ENCODE data around the gene VSIG10L2. TPM values are rescaled to one million over a fixed set of nuclear protein-coding genes. Genes with fewer than 3 reads are reported as not detected.

The VSIG10L2 gene
- total RNA-seq, 2 donors from 2014 or later, result not detected

DNA sequence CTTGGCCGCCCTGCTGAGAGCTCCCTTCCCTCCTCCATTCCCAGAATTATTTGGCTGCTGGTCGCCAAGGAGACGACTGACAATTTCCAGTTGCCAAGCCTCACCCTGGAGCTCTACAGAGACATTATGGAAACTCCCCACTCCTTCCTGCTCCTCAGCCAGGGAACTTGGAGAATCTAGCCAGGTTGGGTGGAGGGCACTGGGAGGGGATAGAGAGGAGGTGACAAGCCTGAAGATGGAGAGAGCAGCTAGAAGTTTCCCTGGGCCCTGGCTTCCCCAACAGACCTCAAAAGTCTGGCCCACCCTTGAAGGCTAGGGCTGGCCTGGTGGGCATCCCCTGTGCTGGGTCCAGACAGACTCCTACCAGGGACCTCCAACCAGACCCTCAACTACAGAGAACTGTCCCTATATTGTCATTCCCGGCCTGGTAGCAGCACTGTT lies 6.7 kb upstream of the VSIG10L2 start:
- H3K27me3 ChIP-seq, result no peaks in the 10 kb centered on the region
- no peak overlapping the region for H3K27ac ChIP-seq
- peak; percentile 57 for DNase-seq (ENCODE audit: low spot score)
- H3K9me3 ChIP-seq, result no peaks in the 10 kb centered on the region
- TF ChIP-seq, protein P1, sequence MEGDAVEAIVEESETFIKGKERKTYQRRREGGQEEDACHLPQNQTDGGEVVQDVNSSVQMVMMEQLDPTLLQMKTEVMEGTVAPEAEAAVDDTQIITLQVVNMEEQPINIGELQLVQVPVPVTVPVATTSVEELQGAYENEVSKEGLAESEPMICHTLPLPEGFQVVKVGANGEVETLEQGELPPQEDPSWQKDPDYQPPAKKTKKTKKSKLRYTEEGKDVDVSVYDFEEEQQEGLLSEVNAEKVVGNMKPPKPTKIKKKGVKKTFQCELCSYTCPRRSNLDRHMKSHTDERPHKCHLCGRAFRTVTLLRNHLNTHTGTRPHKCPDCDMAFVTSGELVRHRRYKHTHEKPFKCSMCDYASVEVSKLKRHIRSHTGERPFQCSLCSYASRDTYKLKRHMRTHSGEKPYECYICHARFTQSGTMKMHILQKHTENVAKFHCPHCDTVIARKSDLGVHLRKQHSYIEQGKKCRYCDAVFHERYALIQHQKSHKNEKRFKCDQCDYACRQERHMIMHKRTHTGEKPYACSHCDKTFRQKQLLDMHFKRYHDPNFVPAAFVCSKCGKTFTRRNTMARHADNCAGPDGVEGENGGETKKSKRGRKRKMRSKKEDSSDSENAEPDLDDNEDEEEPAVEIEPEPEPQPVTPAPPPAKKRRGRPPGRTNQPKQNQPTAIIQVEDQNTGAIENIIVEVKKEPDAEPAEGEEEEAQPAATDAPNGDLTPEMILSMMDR (IDR thresholded peaks at IDR 0.05), result no peak
- H3K36me3 ChIP-seq, result no peaks in the 10 kb centered on the region
- H3K4me3 ChIP-seq, result no peak overlapping the region
- peaks cover 0 to 13% of the 10 kb centered on the region in 2 donors for H3K4me1 ChIP-seq

DNA sequence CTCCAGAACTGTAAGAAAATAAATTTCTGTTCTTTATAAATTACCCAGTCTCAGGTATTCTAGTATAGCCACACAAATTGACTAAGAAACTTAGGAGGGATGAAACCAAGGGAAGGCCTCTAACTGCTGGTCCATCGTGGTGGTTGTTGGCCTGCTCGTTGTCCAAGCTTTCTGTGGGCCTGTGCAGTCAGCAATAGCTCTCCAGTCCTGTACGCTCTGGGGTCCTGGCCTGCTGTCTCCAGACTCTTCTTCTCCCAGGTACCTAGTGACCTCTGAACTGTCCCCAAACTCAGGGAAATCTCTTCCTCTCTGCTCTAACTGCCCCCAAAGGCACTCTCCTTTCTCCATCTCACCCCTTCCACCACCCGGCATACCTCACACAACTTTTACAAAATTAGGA lies 5.7 kb upstream of the VSIG10L2 start:
- peak; percentile 46 for DNase-seq (ENCODE audit: low spot score)
- H3K27ac ChIP-seq, result no peak overlapping the region
- no peak overlapping the region for H3K4me3 ChIP-seq
- no peaks in the 10 kb centered on the region for H3K27me3 ChIP-seq
- TF ChIP-seq, protein P1 (IDR thresholded peaks at IDR 0.05), result no peak
- peaks cover 0 to 13% of the 10 kb centered on the region in 2 donors for H3K4me1 ChIP-seq
- no peaks in the 10 kb centered on the region for H3K9me3 ChIP-seq
- no peaks in the 10 kb centered on the region for H3K36me3 ChIP-seq

DNA sequence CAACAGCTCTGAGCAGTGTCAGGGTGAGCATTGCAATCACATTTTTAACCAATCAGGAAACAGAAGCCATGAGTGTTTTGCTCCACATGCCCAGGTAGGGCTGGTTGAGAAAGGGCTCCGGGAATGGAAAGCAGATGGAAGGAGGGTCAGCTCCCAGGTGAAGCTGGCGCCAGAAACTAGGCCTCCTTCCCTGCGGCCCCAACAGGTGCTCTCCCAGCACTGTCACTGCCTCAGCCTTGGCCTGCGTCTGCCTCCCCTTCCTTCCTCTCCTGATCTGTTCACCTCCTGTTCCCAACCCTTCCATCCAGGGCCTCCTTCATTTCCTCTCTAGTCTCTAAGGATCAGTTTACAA lies 4.6 kb upstream of the VSIG10L2 start:
- H3K27ac ChIP-seq, result peak overlapping the region in 1 of 2 donors; percentile 5
- H3K4me3 ChIP-seq, result no peak overlapping the region
- TF ChIP-seq, protein P1 (IDR thresholded peaks at IDR 0.05), result no peak
- no peaks in the 10 kb centered on the region for H3K9me3 ChIP-seq
- H3K4me1 ChIP-seq, result peaks cover 0 to 13% of the 10 kb centered on the region in 2 donors
- DNase-seq (ENCODE audit: low spot score), result peak; percentile 18
- no peaks in the 10 kb centered on the region for H3K27me3 ChIP-seq
- no peaks in the 10 kb centered on the region for H3K36me3 ChIP-seq

DNA sequence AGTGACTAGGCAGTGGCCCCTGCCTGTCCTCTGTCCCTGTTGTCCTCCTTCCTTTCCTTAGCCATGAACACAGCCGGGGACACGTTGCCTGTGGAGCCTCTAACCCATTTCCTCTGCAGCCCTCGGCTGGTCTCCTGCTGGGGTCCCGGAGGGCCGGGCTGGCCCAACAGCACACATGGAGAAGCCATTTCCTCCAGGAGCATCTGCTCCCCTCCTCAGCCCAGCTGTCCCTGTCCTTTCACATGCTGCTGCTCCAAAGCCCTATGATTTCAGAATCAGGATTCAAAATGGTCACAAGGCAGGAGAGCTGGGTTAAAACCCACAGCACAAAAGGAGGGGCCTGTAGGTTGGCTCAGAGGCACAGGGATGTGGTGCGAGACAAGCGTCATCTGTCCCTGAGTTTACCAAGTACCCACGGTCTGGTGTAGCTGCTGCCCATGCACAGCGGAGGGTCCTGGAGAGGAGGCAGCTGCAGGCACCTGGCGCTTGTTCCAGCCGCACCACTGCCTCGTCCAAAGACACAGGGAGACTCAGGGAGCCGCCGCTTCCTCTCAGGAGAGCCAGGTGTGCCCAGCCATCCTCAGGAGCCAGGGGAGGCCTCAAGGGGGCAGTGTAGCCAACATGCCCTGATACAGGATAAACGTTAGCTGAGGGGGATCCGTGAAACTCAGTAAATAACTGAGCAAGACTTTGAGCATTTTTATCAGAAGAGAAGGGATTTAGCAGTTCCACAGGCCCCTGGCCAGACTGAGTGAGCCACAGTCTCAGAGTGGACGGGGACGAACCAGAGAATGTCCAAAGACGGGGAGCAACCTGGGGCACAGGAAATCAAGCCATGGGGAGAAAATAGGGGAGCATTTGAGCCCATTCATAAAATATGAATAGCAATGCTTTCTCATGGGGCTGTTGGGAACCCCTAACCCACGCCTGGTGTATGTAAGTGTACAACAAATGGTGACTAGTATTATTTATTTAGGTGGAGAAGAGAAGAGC lies 3.9 kb upstream of the VSIG10L2 start:
- DNase-seq (ENCODE audit: low spot score), result peak; percentile 68
- peak overlapping the region in 1 of 2 donors; percentile 5 for H3K27ac ChIP-seq

DNA sequence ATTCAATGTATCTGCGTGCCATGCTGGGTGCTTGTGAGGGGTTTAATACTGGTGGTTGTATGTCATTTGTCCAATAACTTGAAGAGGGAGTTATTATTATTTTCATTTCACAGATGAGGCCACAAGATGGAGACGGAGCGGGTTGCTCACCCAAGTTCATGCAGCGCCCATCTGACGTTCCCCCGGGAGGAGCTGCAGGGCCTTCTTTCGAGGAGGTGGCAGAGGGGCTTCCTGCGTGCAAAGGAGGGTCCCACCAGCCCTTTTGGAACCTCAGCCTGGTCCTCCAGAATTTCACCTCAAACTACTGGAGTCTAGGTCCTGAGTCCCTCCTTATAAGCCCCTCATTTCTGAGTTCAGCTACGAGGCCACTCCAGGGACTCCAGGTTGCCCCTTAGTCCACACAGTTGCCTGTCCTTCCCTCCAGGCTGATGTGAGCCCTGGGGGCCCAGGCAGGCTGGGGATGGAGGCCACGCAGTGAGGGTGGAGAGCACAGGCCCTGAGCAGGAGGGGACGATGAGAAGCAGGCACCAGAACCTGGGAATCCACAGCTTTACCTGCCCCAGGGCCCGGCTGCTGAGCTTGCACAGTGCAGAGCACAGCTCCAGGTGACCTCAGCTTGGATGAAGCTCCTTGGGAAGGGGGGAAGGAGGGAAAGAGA lies 2.9 kb upstream of the VSIG10L2 start:
- peak; percentile 44 for DNase-seq (ENCODE audit: low spot score)
- H3K9me3 ChIP-seq, result no peaks in the 10 kb centered on the region

More for the DNA sequence above, 3.9 kb upstream of the VSIG10L2 start:
- Histone ChIP-seq H3K4me3 (no peak overlapping the region), H3K9me3 (no peaks in the 10 kb centered on the region), H3K27me3 (no peaks in the 10 kb centered on the region), H3K36me3 (no peaks in the 10 kb centered on the region), H3K4me1 (peaks cover 0 to 13% of the 10 kb centered on the region in 2 donors)
- TF ChIP-seq, protein P1 (IDR thresholded peaks at IDR 0.05), result peak; percentile 45 to 75

More for the DNA sequence above, 2.9 kb upstream of the VSIG10L2 start:
- H3K4me3 ChIP-seq, result no peak overlapping the region
- TF ChIP-seq, protein P1 (IDR thresholded peaks at IDR 0.05), result no peak
- H3K27me3 ChIP-seq, result no peaks in the 10 kb centered on the region
- H3K4me1 ChIP-seq, result peaks cover 0 to 13% of the 10 kb centered on the region in 2 donors
- no peaks in the 10 kb centered on the region for H3K36me3 ChIP-seq
- no peak overlapping the region for H3K27ac ChIP-seq

Data from right atrium auricular region (tissue), 2 donors.